H9 (cell line): Measurements from ENCODE around the gene ATP6V0E1. TPM values are rescaled to one million over a fixed set of nuclear protein-coding genes. Genes with fewer than 3 reads are reported as not detected.

ENCODE experiments used
- DNase-seq: peaks from one replicate; pipeline ENCODE4 v3.0.0-alpha.2; 2017
- H2AFZ ChIP-seq: one replicate; pipeline ENCODE4 v1.6.1; 2013; ENCODE audit warnings: mild to moderate bottlenecking, low read length, control low read depth, moderate library complexity
- H2AK5ac ChIP-seq: 2 replicates; pipeline ENCODE4 v1.6.1; 2013; ENCODE audit warnings: low read length, control low read depth, mixed read lengths; ENCODE audit not compliant: insufficient read length
- H2BK120ac ChIP-seq: one replicate; pipeline ENCODE4 v1.6.1; 2013; ENCODE audit warnings: low read depth, mild to moderate bottlenecking, low read length, control low read depth, inconsistent platforms; ENCODE audit not compliant: poor library complexity, severe bottlenecking
- H2BK12ac ChIP-seq: 2 replicates; pipeline ENCODE4 v1.6.1; 2013; ENCODE audit warnings: low read length, control low read depth, mixed read lengths, low read depth; ENCODE audit not compliant: insufficient read length
- H2BK15ac ChIP-seq: 2 replicates; pipeline ENCODE4 v1.6.1; 2013; ENCODE audit warnings: low read depth, low read length, control low read depth
- H2BK20ac ChIP-seq: one replicate; pipeline ENCODE4 v1.6.1; 2013; ENCODE audit warnings: low read depth, mild to moderate bottlenecking, low read length, control low read depth, inconsistent platforms; ENCODE audit not compliant: poor library complexity, severe bottlenecking
- H2BK5ac ChIP-seq: 2 replicates; pipeline ENCODE4 v1.6.1; 2013; ENCODE audit warnings: low read length, control low read depth, mixed read lengths; ENCODE audit not compliant: insufficient read length
- H3K14ac ChIP-seq: 2 replicates; pipeline ENCODE4 v1.6.1; 2013; ENCODE audit warnings: low read length, control low read depth; ENCODE audit not compliant: insufficient read depth
- H3K18ac ChIP-seq: 2 replicates; pipeline ENCODE4 v1.6.1; 2013; ENCODE audit warnings: low read depth, mild to moderate bottlenecking, mixed read lengths, low read length, control low read depth; ENCODE audit not compliant: insufficient read length
- H3K23ac ChIP-seq: 2 replicates; pipeline ENCODE4 v1.6.1; 2013; ENCODE audit warnings: low read length, control low read depth, mixed read lengths, low read depth; ENCODE audit not compliant: insufficient read length
- H3K23me2 ChIP-seq: 2 replicates; pipeline ENCODE4 v1.6.1; 2013; ENCODE audit warnings: low read depth, mild to moderate bottlenecking, mixed read lengths, low read length, control low read depth; ENCODE audit not compliant: insufficient read length, poor library complexity, severe bottlenecking
- H3K27ac ChIP-seq: 2 replicates; pipeline ENCODE4 v1.5.1; 2013; ENCODE audit warnings: low read length, control low read depth, mixed read lengths, low read depth; ENCODE audit not compliant: insufficient read length
- H3K27me3 ChIP-seq: 2 replicates; pipeline ENCODE4 v1.6.1; 2013; ENCODE audit warnings: low read length, control low read depth, inconsistent platforms; ENCODE audit not compliant: insufficient read depth
- H3K4ac ChIP-seq: 2 replicates; pipeline ENCODE4 v1.6.1; 2013; ENCODE audit warnings: low read depth, mild to moderate bottlenecking, control low read depth, inconsistent platforms, low read length, moderate library complexity
- H3K4me1 ChIP-seq: 2 replicates; pipeline ENCODE4 v1.6.1; 2013; ENCODE audit warnings: low read length, control low read depth, inconsistent platforms; ENCODE audit not compliant: insufficient read depth
- H3K4me2 ChIP-seq: 2 replicates; pipeline ENCODE4 v1.6.1; 2013; ENCODE audit warnings: low read length, control low read depth, mixed read lengths; ENCODE audit not compliant: insufficient read length, insufficient read depth
- H3K56ac ChIP-seq: 2 replicates; pipeline ENCODE4 v1.6.1; 2013; ENCODE audit warnings: low read depth, mild to moderate bottlenecking, mixed read lengths, low read length, control low read depth; ENCODE audit not compliant: insufficient read length
- H3K79me1 ChIP-seq: 2 replicates; pipeline ENCODE4 v1.6.1; 2013; ENCODE audit warnings: low read depth, mild to moderate bottlenecking, moderate library complexity, low read length, control low read depth, inconsistent platforms; ENCODE audit not compliant: insufficient read depth, poor library complexity, severe bottlenecking
- H3K79me2 ChIP-seq: 2 replicates; pipeline ENCODE4 v1.6.1; 2013; ENCODE audit warnings: low read length, control low read depth, inconsistent platforms; ENCODE audit not compliant: insufficient read depth
- H3K9ac ChIP-seq: 2 replicates; pipeline ENCODE4 v1.6.1; 2013; ENCODE audit warnings: low read length, control low read depth, mixed read lengths; ENCODE audit not compliant: insufficient read length; ENCODE audit errors: extremely low read depth
- H3K9me3 ChIP-seq: one replicate; pipeline ENCODE4 v1.6.1; 2013; ENCODE audit warnings: low read depth, low read length, inconsistent platforms; ENCODE audit not compliant: control insufficient read depth
- H3T11ph ChIP-seq: one replicate; pipeline ENCODE4 v1.6.1; 2013; ENCODE audit warnings: mild to moderate bottlenecking, low read length, control low read depth, inconsistent platforms
- H4K20me1 ChIP-seq: one replicate; pipeline ENCODE4 v1.6.1; 2013; ENCODE audit not compliant: control insufficient read depth, insufficient read length, insufficient read depth
- H4K5ac ChIP-seq: 2 replicates; pipeline ENCODE4 v1.6.1; 2013; ENCODE audit warnings: low read depth, mild to moderate bottlenecking, mixed read lengths, low read length, control low read depth; ENCODE audit not compliant: insufficient read length
- H4K8ac ChIP-seq: replicated peaks from 2 replicates; pipeline ENCODE4 v1.6.1; 2013; ENCODE audit warnings: low read length, control low read depth, mixed read lengths, low read depth; ENCODE audit not compliant: insufficient read length
- H4K91ac ChIP-seq: 2 replicates; pipeline ENCODE4 v1.6.1; 2013; ENCODE audit warnings: low read depth, mild to moderate bottlenecking, moderate library complexity, mixed read lengths, low read length, control low read depth; ENCODE audit not compliant: insufficient read length
- H3K27ac Mint-ChIP-seq, 3 experiments: 2 replicates in 2 of 3; 3 replicates in 1 of 3; pipeline ENCODE4 v1.8.0; 2020 to 2021; ENCODE audit warnings: mixed read lengths in 3 of 3, mild to moderate bottlenecking in 1 of 3, moderate library complexity in 1 of 3
- H3K27me3 Mint-ChIP-seq: 2 replicates; pipeline ENCODE4 v1.8.0; 2021; ENCODE audit warnings: low read depth, mild to moderate bottlenecking, moderate library complexity, mixed read lengths
- H3K36me3 Mint-ChIP-seq, 3 experiments: 2 replicates in 2 of 3; 3 replicates in 1 of 3; pipeline ENCODE4 v1.8.0; 2020 to 2021; ENCODE audit warnings: low read depth in 3 of 3, mixed read lengths in 3 of 3; ENCODE audit not compliant: insufficient read depth in 1 of 3
- H3K4me1 Mint-ChIP-seq, 2 experiments: 2 replicates each; pipeline ENCODE4 v1.8.0; 2020; ENCODE audit warnings: mixed read lengths in 2 of 2
- H3K4me3 Mint-ChIP-seq, 2 experiments: 2 replicates in 1 of 2; 3 replicates in 1 of 2; pipeline ENCODE4 v1.8.0; 2020 to 2021; ENCODE audit warnings: mild to moderate bottlenecking in 2 of 2, mixed read lengths in 2 of 2, moderate library complexity in 1 of 2
- H3K9me3 Mint-ChIP-seq, 2 experiments: 2 replicates in 1 of 2; 3 replicates in 1 of 2; pipeline ENCODE4 v1.8.0; 2020; ENCODE audit warnings: mild to moderate bottlenecking in 2 of 2, mixed read lengths in 2 of 2, moderate library complexity in 1 of 2
- WGBS: extraction: QIAGEN DNeasy Blood & Tissue Kit; methylation state at CpG from one replicate; pipeline ENCODE4 v1.1.7; 2013; ENCODE audit warnings: missing lambda C conversion rate, low lambda C conversion rate, mixed read lengths; ENCODE audit not compliant: insufficient read length; ENCODE audit errors: extremely low coverage; 5-methylcytosine and 5-hydroxymethylcytosine counted together
- total RNA-seq: library from RNA; stranded (reverse); gene quantifications from 2 replicates; pipeline ENCODE4 v1.2.1, GENCODE V29; 2021
- TF ChIP-seq, protein P1 (sequence below): fragments of 200-600 bp; sonication (generic); conservative IDR thresholded peaks from 3 replicates; pipeline ENCODE4 v1.8.0; 2021; ENCODE audit warnings: antibody characterized with exemption, mild to moderate bottlenecking

ATP6V0E1 gene
- total RNA-seq, 1 experiment from 2014 or later = 101 TPM

DNA sequence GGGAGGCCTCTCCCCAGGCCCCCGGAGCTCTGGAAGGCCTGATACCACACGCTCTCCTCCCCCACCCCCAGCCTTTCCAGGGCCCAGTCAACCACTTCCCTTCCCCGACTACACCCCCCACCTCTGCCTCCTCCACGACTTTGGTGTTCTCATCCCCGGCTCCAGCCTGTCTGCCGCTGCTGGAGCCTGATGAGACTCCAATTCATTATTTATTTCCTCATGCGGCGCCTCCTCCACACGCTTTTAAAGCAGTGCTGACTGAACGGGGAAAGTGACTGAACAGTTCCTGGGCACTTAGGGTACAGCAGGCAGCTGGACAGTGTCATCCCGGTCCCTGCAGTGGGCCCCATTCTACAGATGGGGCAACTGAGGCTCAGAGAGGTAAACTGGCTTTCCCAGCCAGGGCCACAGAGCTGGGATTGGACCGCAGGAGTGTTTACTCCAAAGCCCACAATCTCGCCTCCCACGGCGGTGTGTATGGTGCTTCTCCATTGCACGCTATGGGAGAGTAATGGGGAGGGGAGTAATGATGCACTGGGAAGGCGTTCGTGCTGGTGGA is 40.2 kb upstream of the ATP6V0E1 start:
- Mint-ChIP-seq H3K4me1 (peaks cover 21 to 23% of the 10 kb centered on the region in 2 experiments), H3K27me3 (peaks cover 1% of the 10 kb centered on the region; the same call in 1 of the 2 replicates), H3K36me3 (peaks cover 10 to 47% (median 42%) of the 10 kb centered on the region in 3 experiments; a peak in 6 of 7 replicates), H3K27ac (peak overlapping the region in 2 of 3 experiments; percentile 23 to 61; a peak in 4 of 7 replicates), H3K4me3 (no peak overlapping the region; a peak in 1 of 5 replicates), H3K9me3 (no peaks in the 10 kb centered on the region)
- Histone ChIP-seq H3K79me1 (no peaks in the 10 kb centered on the region), H3K18ac (no peak overlapping the region), H3T11ph (no peak overlapping the region), H3K14ac (no peak overlapping the region), H2BK20ac (no peak overlapping the region), H3K4ac (no peak overlapping the region), H4K5ac (no peak overlapping the region), H3K4me1 (no peaks in the 10 kb centered on the region), H4K20me1 (no peaks in the 10 kb centered on the region), H2AFZ (no peak overlapping the region), H2BK5ac (no peak overlapping the region), H4K91ac (no peak overlapping the region), H4K8ac (no peak overlapping the region), H3K56ac (no peak overlapping the region), H3K79me2 (no peaks in the 10 kb centered on the region), H3K9ac (no peak overlapping the region), H3K4me2 (no peak overlapping the region), H3K27ac (no peak overlapping the region), H2AK5ac (no peak overlapping the region), H2BK15ac (no peak overlapping the region), H3K27me3 (no peaks in the 10 kb centered on the region), H2BK120ac (no peak overlapping the region), H3K9me3 (no peaks in the 10 kb centered on the region), H3K23ac (no peak overlapping the region), H3K23me2 (no peaks in the 10 kb centered on the region), H2BK12ac (no peak overlapping the region)
- peak; percentile 47 for DNase-seq
- TF ChIP-seq, protein P1, sequence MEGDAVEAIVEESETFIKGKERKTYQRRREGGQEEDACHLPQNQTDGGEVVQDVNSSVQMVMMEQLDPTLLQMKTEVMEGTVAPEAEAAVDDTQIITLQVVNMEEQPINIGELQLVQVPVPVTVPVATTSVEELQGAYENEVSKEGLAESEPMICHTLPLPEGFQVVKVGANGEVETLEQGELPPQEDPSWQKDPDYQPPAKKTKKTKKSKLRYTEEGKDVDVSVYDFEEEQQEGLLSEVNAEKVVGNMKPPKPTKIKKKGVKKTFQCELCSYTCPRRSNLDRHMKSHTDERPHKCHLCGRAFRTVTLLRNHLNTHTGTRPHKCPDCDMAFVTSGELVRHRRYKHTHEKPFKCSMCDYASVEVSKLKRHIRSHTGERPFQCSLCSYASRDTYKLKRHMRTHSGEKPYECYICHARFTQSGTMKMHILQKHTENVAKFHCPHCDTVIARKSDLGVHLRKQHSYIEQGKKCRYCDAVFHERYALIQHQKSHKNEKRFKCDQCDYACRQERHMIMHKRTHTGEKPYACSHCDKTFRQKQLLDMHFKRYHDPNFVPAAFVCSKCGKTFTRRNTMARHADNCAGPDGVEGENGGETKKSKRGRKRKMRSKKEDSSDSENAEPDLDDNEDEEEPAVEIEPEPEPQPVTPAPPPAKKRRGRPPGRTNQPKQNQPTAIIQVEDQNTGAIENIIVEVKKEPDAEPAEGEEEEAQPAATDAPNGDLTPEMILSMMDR = no peak
- WGBS = no CpG with 5 or more reads among the region's 18 CpGs
